Jurkat, Clone E6-1 (cell line): ENCODE data around the gene KRTAP10-6.
A peak's percentile ranks its signal among the peaks of the same experiment; 100 is the strongest.
"Not testable (repeated sequence)": the region's sequence is repeated elsewhere in the genome, so short reads cannot be mapped to it uniquely, and the experiment has no call there.

Source experiments
- DNase-seq: peaks from one replicate; pipeline ENCODE4 v3.0.0-alpha.2; 2011; ENCODE audit warnings: low read depth, low spot score
- H3K4me3 ChIP-seq: 2 replicates; pipeline ENCODE4 v1.5.1; 2011; ENCODE audit warnings: mild to moderate bottlenecking, low read length, control low read depth, moderate library complexity

The KRTAP10-6 gene

GRCh38 chr21:44601596-44602462, 9.5 kb upstream of the KRTAP10-6 start:
- no peak for DNase-seq
- H3K4me3 ChIP-seq = no peak overlapping the region

- H3K4me3 ChIP-seq, DNase-seq: not testable (repeated sequence)
Observed at GRCh38 chr21:44601091-44601490, 8.8 kb upstream of the KRTAP10-6 start.

DNA sequence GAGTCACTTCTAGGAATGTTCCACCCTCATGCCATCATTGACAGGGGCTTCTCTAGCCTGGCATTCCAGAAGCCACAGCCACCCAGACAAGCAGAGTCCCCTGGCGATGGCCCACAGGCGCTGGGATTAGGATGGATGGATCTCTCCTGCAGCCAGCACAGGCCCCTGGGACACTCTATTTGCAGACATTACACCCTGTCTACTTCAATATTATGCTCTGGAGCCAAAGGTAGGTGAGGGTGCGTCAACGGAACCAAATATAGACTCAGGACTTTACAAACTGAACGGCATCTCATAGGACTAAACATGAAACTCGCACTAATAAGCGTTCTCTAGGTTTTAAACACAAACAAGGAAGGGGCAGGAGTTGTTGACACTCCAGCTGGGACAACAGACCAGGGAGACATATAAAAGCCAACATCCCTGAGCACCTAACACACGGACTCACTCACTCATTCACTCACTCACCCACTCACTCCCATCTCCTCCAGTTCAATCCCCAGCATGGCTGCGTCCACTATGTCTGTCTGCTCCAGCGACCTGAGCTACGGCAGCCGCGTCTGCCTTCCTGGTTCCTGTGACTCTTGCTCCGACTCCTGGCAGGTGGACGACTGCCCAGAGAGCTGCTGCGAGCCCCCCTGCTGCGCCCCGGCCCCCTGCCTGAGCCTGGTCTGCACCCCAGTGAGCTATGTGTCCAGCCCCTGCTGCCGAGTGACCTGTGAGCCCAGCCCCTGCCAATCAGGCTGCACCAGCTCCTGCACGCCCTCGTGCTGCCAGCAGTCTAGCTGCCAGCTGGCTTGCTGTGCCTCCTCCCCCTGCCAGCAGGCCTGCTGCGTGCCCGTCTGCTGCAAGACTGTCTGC, 8.0 kb upstream of the KRTAP10-6 start, which contains the start of gene KRTAP10-7:
Gene KRTAP10-7 (plus strand): TSS at position 480 of the 861 bp plus-strand sequence. CDS start 25 bp downstream, at position 505.
- not testable (repeated sequence) for DNase-seq

DNA sequence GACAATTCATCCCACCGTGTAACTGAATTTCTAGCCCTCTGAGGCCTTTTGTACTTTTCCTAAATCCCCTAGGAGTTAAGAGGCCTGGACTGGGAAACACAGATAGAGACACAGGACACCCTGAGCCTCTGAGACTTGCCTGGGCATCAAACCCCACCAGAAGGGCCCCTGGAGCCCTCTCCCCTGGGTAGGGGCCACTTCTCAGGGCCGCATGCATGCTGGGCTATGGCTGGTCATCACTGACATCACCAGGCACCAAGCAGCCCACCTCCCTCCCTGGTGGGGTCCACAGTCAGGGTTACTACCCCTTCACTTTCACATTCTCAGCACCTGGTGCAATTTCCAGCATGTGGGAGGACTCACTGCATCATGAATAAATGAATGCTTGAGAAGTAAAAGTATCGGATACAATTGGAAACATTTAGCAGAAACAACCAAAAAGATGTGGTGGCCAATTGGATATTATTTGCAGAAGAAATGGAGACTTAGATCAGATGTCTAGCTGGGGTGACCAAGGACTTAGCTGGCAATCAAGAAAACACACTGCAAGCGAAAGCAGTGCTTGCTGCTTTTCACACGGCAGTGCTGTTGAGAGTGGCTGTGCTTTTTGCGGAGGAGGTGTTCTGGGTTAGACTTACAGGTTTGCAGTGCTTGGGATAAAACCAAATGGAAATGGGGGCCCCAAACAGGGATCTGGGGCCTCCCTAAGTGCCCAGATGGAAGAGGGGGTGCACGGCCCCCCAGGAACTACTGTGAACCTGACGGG, 7.1 kb upstream of the KRTAP10-6 start:
- DNase-seq = no peak
- H3K4me3 ChIP-seq = no peak overlapping the region

More for the DNA sequence above, 8.0 kb upstream of the KRTAP10-6 start, which contains the start of gene KRTAP10-7:
- H3K4me3 ChIP-seq = not testable (repeated sequence)

DNA sequence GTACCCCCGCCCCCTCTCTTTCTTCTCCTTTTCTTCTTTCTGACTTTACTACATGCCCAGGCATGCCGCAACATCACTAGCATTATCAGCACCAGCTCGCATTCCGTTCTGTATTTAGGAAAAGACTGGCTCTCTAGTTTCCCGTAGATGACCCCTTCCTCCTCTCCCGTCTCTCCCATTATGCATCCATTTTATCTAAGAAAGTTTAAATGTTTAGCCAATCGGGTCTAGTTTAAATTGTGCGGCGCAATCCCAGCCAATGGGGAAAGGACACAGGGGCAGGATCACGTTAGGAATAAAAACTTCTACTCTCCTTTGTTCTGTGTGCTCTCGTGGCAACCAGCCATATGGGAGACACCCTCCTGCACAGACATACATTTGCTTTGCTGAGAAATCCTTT, 5.8 kb upstream of the KRTAP10-6 start:
- DNase-seq = no peak
- no peak overlapping the region for H3K4me3 ChIP-seq

GRCh38 chr21:44596068-44596725, 3.9 kb upstream of the KRTAP10-6 start:
- no peak for DNase-seq
- H3K4me3 ChIP-seq = no peak overlapping the region

DNA sequence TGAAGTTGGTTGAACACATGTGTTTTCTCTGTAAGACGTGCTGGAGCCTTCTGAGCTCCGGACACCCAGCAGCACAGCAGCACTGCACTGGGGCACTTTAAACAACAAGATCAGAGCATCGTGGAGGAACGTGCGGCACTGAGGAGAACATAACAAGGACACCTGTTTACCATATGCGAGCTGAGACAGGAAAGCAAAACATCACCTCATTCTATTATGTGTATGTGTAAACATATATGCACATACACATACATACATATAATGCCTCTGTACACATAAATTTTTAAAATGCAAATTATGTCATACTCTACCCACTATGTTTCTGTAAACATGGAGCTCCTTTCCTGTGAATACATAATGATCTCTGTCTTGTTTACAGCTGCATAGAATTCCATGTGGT, 3.2 kb upstream of the KRTAP10-6 start:
- no peak overlapping the region for H3K4me3 ChIP-seq
- no peak for DNase-seq

DNA sequence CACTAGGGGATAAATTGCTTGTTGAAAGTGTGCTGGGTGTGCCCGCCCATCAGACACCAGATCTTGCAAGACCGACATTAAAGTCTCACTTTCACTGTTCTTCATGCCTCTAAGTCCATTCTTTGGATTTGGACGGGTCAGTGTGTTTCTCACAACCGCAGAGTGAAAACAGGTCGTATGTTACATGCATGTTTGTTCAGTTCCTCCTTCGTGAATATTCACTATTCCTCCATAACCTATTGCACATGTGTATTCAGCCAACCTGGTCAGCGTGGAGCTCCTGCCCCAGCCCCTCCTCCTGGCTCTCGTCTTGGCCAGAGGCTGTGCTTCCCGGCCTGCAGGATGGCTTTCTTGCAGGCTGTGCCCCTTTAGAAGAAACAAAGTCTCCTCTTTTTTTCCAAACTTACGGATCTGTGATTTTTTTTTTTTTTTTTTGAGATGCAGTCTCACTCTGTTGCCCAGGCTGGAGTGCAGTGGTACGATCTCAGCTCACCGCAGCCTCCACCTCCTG, 2.2 kb upstream of the KRTAP10-6 start:
- H3K4me3 ChIP-seq = no peak overlapping the region
- DNase-seq = no peak

DNA sequence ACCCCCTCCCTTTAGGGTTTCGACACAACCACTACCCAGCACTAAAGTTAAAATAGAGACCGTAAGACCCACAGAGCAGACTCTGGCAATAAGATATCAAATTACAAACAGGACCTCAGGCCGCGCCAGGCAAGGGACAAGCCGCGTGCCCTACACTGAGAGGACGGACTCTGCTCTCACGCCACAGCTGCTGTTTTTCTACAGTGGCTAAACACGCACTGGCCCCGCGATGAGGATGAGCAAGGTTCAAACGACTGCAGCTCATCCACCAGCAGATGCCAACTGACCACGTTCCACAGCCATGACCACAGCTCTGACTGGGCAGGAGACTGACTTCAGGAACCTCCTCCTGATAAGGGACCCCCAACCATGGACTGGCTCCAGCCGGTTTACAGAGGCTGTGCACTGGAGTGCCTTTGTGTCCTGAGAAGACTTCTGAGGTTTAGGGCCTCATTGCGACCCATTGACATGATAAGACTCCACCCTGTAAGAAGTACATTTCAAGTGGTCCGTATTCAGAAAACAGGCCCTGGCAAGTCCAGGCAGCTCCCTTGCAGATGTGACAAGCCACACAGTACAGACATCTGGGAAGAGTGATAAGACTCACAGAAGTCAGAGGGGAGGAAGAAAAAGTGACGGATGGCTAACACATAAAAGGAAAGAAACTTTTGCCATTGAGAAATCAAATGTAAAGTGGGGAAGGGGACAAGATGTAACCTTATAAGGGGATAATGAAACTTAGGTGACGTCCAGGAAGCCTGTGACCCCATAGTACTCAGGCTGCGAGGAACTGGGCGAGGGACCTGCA, 1.5 kb upstream of the KRTAP10-6 start:
- H3K4me3 ChIP-seq = no peak overlapping the region
- DNase-seq = no peak

DNA sequence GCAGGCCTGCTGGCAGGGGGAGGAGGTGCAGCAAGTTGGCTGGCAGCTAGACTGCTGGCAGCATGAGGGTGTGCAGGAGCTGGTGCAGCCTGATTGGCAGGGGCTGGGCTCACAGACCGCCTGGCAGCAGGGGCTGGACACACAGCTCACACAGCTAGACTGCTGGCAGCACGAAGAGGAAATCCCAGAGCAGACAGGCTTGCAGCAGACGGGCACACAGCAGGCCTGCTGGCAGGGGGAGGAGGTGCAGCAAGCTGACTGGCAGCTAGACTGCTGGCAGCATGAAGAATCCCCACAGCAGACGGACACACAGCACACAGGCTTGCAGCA, 539 bp downstream of the KRTAP10-6 start:
- not testable (repeated sequence) for DNase-seq, H3K4me3 ChIP-seq

GRCh38 chr21:44590897-44591800, 1.2 kb downstream of the KRTAP10-6 start:
- DNase-seq, H3K4me3 ChIP-seq: not testable (repeated sequence)

GRCh38 chr21:44590311-44590721, 2.0 kb downstream of the KRTAP10-6 start:
- H3K4me3 ChIP-seq = no peak overlapping the region
- no peak for DNase-seq

- DNase-seq = no peak
- H3K4me3 ChIP-seq = no peak overlapping the region
Observed at GRCh38 chr21:44589586-44590305, 2.6 kb downstream of the KRTAP10-6 start.

- no peak for DNase-seq
- no peak overlapping the region for H3K4me3 ChIP-seq
Observed at GRCh38 chr21:44589094-44589493, 3.2 kb downstream of the KRTAP10-6 start.

- DNase-seq = no peak
- H3K4me3 ChIP-seq = no peak overlapping the region
Observed at GRCh38 chr21:44585892-44586291, 6.4 kb downstream of the KRTAP10-6 start.

- peak; percentile 9 for DNase-seq
- H3K4me3 ChIP-seq = no peak overlapping the region
Observed at GRCh38 chr21:44583800-44584147, 8.5 kb downstream of the KRTAP10-6 start.
